Hepatic stellate cell (primary cell): ENCODE data around the gene ZBTB34.

ENCODE experiments used
- DNase-seq: peaks from one replicate; pipeline ENCODE4 v3.0.0; 2011; ENCODE audit warnings: low spot score

Gene ZBTB34

DNA sequence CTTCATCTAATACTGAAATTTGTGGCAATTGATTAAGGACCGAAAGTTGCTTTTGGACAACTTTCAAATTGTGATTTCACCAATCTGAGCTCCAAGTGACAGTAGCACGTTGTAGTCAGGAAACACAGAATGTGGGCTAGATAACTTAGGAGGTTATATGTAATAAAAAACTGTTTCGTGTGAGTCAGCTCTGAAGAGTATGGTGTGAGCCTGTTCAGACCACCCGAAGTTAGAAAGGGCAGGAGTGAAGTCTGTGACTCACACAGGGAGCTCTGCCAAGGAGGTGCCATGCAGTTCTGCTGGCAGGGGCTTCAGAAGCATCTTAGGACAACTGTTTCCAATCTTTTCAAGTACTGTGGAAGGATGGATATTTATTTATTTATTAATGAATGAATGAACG lies 16.4 kb upstream of the ZBTB34 start:
- DNase-seq = peak; percentile 47

DNA sequence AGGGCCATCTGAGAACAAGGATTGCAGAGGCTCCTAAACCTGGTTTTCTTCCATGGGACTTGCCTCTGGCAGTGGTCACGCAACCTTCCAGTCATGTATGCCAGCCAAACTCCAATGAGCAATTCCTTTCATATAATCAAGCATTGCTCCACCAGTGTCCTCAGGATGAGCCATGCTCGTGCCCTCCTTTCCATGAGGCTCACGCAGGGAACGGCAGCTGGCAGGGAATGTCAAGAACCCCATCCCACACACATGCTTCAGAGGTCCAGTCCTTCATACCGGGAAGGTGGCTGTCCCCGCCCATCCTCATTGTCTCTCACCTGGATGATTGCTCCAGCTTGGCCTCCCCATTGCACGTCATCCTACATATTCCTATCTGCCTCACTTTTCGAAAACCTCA lies 13.4 kb upstream of the ZBTB34 start:
- no peak for DNase-seq

DNA sequence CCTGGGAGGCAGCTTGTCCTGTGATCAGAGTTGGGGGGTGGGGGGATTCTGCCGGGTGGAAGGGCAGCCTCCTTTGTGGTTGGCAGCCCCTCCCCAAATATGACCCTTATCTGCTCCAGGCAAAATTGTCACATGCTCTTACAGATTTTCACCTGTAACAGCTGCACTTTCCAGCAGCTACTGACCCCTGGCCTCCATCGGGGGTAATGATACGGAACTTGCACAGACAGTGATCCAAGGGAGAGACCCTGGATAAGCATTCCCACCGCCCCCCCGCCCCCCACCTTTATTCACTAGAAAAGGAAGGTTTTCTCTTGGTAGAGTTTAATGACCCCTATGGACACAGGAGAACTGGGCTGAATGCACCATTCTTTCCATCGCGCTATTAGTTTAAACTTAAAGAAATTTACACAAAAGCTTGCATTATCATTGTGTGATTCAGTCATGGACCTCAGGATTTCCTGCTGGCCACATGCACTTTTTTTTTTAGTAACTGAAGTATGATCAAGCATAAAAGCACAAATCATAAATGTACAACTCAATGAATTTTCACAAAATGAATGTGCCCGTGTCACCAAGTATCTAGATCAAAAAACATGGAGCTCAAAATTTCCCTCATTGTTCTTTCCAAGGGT lies 10.7 kb upstream of the ZBTB34 start:
- DNase-seq = no peak

DNA sequence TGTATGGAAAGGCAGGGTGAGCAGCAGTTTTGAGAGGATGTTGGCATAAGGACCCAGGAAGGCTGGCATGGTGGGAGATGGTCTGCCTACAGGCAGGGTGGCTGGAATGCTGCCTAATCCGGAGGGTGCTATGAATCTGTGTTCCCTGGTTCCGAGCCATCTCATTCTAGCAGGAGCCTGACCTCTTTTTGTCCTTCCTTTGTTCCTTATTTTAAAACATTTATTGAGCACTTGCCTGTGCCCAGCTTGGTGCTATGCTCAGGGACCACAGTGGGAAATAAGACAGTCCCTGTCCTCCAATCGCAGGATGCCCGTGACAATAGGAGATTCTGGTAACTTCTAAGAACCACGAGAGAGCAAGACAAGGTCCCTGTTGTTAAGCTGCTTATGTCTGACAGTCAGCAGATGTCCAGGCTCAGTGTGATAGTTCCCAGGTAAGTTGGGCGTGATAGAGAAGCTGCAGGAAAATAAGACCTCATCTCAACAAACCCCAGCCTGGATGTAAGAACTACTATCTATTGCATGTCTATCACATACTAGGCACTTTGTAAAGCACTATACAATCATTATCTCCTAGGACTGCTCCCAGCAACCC lies 9.1 kb upstream of the ZBTB34 start:
- DNase-seq = no peak

DNA sequence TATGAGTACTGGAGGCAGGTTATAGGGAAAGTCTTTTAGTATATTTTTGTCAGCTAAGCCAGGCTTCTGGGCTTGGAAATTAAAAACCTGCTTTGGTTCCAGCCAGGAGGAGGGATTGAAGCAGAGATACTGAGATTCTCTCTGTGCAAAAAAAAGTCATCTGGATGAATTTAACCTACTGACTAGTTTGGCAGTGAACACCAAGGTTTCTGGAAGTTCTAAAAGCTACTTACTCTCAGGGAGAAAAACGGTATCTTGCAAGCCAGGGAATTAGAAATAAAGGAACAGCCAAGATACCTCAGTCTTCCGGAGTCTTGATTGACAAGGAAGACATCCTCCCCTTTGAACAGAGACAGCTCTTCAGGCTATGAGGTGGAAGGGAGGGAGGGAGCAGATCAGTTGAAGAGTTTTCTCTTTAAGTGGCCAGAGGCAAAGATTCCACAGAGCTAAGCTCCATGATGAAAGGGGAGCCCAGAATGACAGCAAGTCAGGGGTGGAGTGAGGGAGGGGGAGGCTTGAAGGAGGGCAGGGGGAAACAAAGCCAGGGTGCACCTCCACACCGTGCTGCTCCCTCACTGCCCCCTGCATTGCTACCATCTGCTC lies 8.3 kb upstream of the ZBTB34 start:
- DNase-seq = no peak

DNA sequence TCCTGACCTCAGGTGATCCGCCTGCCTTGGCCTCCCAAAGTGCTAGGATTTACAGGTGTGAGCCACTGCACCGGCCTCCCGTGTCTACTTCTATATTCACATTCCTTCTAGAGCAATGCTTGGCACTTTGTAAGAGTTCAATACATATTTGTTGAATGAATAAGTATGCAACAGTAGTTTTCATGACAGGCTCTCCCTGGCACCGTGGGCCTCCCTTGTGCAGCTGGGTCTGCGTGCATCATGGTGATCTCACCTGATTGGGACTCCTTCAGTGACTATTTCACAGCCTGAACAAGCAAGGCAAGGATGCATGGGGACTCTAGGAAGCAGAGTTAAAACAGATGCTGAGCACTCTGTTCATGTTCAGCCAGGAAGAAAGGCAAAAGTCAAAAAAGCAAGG lies 6.8 kb upstream of the ZBTB34 start:
- no peak for DNase-seq

DNA sequence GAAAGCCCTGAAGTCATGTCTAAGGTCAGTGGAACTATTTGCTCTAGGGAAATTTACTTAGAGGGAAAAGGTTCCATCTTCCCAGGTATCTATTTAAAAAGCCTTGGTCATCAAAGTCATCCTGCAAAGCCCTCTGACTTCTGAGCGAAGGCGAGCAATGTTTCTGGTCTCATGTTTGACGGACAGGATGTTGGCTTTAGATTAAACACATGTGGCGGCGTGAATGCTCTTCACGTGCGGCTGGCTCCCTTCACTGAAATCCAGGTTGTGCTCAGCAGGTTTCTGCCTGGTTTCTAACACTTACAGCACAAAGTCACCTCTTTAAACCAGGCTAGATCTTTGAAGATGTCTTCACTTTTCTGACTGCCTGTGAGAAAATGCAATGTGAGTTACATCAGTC lies 5.7 kb upstream of the ZBTB34 start:
- DNase-seq = no peak

DNA sequence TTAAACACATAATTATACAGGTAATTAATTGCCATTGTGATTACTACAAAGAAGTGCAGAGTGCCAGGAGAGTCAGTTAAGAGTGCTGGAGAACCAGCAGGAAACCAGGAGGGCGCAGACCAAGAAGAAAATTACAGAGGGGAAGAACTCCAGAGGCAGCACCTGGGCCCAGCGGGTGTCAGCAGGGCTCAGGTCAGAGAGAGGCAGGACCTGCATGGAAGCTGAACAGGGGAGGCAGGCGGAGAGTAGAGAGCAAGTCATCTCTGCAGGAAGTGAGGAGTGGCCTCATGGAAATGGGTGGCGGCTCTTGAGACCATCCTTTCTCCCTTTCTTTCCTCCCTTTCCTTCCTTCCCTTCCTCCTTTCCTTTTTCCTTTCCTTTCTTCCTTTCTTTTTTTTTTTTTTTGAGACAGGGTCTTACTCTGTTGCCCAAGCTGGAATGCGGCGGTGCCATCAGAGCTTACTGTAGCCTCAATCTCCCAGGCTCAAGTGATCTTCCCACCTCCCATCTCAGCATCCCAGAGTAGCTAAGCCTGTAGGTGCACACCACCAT lies 4.0 kb upstream of the ZBTB34 start:
- DNase-seq = no peak

DNA sequence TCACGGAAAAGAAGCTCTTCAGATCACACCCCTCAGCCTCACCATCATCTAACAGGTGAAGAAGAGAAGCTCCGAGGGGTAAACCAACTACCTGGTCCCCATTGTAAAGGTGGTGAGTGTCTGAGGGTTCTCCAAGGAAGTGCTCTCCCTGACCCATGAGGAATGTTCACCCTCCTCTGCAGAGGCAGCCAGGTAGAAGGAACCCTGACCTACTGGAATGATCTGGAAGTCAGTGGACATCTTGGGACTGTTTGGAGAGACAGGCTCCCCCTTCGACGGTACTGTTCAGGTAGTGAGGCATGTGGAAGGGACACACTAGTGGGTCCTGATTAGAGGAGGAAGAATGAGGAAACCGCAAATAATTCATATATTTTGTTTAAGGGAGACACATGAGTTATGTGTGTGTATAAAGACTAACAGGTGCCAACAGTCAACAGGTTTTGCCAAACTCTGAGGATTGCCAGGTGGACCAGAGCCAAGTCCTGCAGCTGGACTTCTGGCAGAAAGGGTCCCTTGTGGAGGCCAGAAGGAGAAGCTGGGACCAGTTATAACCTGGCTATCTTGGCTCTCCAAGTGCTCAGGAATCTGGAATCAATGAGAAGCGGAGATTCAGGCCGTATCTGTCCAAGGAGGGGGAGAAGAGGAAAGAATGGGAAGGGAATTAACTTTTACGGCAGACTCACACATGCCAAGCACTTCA lies 3.0 kb upstream of the ZBTB34 start:
- DNase-seq = no peak

DNA sequence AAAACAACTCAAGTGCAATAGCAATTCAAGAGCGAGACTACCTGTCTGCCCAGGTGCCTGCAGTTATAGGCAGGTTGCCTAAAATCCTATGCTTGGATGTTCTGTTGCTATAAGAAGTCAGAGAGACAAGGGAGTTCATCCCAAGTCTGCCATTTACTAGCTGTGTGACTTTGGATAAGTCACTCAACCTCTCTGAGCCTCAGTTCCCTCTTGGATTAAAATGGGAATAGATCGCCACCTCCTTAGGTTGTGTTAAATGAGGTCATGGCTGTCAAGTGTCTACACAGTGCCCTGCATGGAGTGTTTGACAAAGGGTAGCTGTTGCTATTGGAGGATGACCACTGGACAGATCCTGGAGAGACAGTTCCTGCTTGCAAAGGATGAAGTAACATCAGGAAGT lies 1.3 kb upstream of the ZBTB34 start:
- no peak for DNase-seq

DNA sequence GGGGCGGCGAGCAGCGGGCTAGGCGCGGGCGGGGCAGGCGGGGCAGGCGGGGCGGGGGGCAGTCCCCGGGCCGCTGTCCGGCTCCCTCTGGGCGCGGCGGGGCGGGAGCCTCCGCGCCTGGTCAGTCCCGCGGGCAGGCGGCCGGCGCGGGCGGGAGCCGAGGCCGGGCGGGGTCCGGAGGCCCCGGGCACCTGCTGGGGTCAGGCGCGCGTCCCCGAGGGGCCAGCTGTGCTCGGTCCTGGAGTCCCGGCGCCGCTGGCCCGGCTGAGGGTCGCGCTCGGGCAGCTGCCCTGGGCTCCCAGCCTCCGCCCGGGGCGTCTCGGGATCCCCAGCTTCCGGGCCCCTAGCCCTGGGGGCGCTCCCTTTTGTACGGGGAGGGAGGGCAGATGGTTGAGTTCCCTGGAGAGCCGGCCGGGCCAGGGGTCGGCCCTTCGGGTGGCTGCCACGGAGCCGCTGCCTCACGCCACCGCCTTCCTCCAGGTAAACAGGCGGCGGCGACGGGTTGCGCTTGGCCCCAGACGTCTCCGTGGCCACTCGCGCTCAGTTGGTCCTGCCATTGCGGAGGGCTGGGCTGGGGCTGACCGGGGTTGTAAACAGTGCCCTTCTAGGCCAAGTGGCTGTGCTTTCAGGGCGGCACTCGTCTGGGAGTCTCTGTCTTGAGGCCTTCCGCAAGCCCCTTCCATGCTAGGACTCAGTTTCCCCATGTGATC lies 473 bp downstream of the ZBTB34 start:
- DNase-seq = peak; percentile 47

DNA sequence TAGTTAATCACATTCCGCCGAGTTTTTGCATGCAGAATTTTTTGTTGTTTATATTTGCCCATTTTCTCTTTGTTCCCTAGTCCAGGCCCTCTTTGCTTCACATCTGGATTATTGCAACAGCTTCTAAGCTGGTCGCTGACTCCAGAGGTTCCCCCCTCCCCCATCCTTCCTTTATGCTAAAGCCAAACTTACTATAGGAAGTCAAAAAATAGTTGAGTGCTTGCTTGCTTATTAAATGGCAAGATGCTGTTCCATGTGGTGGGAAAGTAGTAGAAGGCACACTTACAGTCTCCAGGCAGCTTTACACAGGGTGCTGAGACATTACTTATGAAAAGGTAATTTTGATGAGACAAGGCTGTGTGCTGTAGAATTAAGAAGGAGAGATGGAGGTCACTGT lies 1.3 kb downstream of the ZBTB34 start:
- no peak for DNase-seq

DNA sequence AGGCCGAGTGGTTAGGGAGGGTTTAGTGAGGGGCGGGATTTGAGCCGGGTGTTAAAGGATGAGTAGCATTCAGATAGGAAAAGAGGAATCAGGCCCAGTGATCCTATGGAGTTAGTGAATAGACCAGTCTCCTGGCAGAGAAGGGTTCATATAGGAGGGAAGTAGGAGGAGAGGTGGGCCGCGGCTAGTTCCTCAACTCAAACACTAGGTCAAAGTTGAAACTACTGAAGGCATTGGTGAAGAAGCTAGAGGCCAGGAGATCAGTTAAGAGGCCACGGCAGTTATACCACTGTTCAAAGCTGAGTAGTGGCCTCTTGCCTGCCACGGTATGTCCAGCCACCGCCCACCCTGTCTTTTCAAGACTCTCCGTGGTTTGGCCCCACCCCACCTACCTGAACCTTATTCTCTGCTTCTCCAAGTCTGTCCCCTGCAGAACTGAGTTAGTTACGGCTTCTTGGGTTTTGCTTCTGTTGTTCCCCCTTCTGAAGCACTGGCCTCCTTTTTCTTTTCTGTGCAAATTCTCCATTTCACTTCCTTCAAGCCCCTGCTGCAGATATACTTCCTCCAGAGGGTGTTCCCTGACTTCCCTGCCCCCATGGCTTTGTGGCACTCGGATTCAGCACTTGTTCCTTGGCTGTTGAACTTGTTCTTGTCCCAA lies 1.8 kb downstream of the ZBTB34 start:
- DNase-seq = no peak

DNA sequence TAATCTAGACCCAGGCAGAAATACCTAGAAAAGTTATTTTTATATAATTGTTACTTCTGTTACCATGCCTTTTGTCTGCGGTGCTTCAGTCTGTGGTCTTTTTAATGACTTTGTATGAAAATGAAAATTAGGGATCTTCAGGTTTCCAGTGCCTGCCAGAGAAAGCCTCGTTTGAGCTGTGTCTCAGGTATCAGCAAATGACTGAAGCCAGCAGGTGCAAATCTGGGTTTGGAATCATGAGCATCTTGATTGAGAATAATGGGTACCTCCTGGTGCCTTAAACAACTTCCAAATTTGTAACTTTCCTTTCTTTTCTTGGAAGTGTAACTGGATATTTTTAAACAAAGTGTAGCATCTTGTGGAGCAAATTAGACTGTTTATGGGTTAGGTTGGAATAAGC lies 4.3 kb downstream of the ZBTB34 start:
- DNase-seq = no peak

DNA sequence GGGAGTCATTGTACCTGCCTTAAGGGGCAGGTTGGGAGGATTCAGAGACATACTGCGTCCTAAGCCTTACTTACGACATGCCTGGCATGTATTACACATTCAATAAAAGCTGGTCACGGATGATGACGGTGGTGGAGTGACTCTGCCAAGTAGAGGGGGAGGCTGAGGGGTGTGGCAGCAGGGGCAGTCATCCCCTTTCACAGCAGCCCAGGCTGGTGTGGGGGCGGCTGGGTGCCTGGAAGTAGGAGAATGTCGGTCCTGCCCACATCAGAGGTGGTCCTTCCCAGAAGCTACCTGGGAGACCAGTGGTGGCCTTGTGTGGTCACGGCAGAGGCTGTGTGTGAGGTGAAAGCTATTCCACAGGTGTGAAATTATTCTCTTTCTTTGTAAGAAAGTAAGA lies 8.9 kb downstream of the ZBTB34 start:
- no peak for DNase-seq

DNA sequence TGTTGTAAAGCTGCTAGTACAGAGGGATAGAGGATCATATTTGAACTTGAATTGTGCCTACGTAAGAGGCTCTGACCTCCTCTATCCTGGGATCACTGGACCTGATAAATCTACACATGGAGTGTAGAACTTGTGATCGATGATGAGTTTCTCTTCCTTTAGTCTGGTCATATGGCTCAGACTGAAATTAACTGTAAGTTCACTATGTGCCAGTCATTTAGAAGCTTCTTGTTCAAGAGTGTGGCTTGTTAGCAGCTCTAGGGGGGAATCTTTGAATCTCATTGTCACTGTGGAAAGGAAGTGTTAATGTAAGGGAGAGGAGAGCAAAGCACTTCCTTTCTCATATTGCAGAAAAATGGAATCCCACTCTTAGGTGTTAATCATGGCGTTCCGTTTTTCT lies 12.1 kb downstream of the ZBTB34 start:
- no peak for DNase-seq

DNA sequence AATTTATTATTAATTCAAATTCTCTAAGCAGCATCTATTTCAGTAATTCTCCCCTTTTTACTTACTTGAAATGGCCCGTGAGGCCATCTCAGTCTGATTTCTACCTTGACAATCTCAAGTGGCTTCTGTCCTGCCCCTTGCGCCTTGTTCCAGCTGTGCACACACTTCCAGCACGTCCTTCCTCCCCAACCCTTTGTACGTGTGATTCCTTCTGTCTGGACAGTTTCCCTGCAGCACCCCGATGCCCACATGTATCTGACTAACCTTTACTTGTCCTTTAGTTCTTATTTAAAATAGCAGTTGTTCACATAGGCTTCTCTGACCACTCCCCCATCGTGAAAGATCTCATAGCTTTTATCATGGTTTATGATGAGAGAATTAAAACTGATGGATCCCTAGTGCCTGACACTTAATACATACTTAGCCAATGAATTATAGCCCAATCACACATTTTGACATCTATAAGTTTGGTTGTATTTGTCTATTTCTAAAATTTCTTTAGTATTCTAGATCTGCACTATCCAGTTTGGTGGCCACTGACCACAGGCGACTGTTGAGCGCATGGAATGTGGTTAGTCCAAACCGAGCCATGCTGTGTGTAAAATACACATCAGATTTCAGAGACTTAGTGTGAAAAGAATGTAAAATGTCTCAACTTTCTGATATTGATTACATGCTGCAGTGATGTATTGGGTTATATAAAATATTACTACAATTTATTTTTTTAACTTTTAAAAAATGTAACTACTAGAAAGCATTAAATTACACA lies 14.3 kb downstream of the ZBTB34 start:
- no peak for DNase-seq

DNA sequence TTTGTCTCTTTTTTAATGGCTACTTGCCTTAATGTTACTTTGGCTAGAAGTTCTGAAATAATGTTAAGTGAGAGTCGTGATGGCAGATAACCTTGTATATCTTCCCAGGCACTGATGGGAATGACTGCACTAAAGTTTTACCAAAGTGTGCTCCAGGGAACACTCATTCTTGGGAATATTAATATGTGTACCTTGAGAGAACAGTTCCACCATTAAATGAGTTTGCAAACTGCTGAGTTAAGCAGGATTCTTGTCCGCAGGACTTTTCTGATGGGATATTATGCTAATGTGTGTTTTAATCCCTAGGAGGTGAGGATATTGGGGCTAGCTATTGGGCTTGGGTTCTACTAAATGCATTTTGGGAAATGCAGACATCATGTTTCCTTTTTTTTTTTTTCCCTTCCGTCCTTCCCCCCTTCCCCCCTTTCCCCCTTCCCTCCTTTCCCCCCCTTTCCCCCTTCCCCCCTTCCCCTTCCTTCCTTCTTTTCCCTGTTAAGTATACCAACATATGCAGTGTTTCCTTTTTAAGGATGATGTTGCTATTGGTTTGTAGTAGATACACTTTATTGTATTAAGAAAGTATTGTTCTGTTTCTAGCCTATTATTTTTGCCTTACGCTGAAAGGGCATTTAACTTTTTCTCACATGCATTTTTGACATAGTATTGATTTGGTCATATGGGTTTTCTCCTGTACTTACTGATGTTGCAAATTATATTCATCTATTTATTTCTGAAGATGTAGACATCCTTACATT lies 15.5 kb downstream of the ZBTB34 start:
- DNase-seq = no peak

DNA sequence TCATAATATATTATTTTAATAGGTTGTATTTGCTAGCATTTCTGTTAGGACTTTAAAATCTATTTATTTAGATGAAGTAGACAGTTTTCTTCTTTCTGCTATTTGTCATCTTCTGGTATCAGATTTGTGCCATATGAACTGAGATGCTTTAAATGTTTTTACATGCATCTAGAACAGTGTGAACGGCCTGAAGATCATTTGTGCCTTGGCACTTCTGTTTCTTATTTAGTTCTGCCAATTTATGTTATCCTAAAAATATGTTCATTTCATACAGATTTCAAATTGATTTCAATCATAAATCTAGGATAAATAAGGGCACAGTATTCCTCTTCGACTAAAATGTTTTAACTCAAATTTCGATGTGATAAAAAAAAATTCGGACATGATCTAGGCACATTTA lies 16.1 kb downstream of the ZBTB34 start:
- no peak for DNase-seq

DNA sequence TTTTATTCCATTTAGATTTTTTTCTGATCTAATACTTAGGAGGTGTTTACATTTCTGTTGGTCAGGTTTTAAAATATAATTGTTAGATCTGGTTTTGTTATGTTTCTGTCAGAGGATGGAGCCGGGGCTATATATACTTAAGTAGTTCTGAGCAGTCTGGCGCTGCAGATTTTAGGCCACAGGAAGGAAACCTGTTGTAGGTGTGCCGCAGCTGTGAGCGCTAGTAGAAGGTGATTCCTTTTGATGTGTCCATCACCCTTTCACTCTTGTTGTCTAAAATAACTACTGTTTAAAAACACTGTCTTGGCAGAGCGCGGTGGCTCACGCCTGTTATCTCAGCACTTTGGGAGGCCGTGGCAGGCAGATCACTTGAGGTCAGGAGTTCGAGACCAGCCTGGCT lies 17.0 kb downstream of the ZBTB34 start:
- no peak for DNase-seq
